Renal cortex interstitium (tissue), 11 donors: ENCODE results near the gene C22orf15. TPM values are rescaled to one million over a fixed set of nuclear protein-coding genes. Genes with fewer than 3 reads are reported as not detected.

Experiments
- DNase-seq, 11 donors: peaks; one replicate each; pipeline ENCODE4 v3.0.0-alpha.2; 2013; ENCODE audit warnings: low read depth in 9 of 11, low spot score in 4 of 11; ENCODE audit errors: extremely low read depth in 1 of 11
- polyA plus RNA-seq, 3 donors: library from polyadenylated mRNA; unstranded; fragments of 120-200 nt; gene quantifications; one replicate each; pipeline ENCODE4 v1.2.1, GENCODE V29; 2013; ENCODE audit not compliant: insufficient read length in 3 of 3

The C22orf15 gene
- polyA plus RNA-seq, 3 donors = 2.4 to 3.5 (median 3.2) TPM

DNA sequence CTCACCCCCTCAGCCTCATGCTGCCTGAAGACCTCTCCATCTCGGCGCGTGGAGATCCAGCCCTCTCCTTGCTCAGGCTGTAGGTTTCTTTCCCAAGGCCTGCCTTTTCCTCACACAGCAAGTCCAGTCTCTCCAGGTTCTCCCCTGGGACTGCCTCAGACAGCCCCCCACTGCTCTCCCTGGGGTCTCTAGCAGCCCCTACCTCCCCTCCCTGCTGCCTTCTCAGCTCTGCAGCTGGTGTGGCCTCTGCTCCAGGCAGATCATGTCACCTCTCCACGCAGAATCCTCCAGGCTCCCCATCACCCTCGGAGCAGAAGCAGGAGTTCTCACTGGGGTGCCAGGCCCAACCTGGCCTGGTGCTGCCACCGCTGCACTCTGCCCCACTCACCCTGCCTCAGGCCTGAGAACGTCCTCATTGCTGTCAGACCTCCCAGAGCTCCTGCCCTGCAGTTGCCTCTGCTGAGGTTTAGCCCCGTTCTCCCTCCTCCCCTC lies 39.1 kb downstream of the C22orf15 start:
- no peak for DNase-seq

DNA sequence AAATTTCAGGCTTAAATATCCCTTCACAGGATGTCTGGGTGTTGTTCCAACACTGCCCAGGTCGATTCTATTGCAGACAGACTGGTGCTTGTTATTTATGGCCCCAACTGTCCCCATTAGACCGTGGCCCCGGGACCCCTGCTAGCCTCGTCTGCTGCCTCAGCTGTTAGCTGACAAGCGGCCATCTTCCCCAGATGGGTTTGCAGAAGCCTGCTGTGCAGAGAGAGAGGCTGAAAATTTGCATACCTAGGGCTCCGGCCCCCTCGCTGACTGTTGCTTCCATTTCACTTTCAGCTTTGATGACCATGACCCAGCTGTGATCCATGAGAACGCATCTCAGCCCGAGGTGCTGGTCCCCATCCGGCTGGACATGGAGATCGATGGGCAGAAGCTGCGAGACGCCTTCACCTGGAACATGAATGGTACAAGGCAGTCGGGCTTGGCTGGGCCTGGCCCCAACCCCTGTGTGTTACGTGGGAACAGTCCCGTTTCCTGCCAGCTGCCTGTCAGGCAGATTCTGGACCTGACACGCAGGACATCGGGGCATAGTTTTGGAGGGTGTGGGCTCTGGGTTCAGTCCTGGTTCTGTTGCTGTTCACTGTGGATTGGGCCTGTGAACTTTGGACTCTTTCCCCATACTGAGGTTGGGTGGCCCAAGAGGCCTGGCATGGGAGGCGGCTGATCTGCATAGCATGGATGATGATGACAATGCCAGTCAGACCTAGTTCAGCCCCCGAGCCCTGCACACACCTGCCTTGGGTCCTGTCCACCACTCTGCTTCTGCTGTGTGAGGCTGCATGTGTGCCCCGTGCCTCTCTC lies 40.4 kb downstream of the C22orf15 start:
- DNase-seq = no peak

DNA sequence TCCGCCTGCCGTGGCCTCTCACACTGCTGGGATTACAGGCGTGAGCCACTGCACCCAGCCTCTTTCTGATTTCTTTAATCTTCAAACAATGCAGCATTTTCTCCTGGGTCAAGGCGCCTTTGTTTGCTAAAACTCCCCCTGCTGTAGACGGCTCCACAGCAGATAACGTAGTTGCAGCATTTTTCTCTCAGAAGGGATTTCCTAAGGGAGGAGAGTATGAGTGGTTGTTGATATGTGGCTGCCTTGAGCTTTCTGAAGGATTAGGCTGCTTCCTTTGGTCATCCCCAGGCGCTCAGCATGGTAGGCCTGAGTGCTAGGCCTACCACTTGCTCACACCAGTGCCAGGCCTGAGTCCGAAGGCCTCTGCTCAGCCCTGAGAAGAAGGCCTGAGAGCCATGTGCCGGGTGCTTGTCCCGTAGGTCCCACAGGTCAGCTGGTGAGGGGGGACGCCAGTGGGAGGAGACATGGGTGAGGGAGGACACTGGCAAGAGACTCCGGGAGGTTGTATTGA lies 42.0 kb downstream of the C22orf15 start:
- no peak for DNase-seq

DNA sequence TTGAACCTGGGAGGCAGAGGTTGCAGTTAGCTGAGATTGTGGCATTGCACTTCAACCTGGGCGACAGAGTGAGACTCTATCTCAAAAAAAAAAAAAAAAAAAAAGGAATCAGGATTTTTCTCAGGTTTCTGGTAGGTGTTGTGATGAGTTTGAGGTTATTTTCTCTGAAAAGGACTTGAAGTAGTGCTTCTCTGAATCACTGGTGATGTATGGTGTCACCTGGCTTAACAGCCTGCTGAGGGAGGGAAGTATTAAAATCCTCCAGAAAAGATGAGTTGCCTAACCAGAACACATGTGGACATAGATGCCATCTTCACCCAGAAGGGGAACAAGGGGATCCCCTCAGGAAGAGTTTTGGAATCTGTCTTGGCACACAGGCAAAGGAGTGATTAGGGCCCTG lies 44.0 kb downstream of the C22orf15 start:
- no peak for DNase-seq

DNA sequence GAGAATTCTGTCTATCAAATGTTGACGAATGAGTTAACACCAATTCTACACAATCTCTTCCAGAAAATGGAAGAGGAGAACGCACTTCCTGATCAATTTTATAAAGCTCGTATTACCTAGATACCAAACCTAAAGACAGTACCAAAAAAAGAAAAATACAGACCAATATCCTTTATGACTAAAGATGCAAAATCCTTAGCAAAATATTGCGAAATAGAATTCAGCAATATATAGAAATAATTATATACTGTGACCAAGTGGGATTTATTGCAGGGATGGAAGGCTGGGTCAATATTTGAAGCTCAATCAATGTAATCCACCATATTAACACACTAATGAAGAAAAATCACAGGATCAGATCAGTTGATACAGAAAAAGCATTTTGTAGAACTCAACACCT lies 49.6 kb downstream of the C22orf15 start:
- no peak for DNase-seq

Other genes with a start within 250 kb of the C22orf15 start
- 1 to 10 TPM in 1 of 3 donors, under 1 TPM in 2; 0.28 to 1.9 (median 0.88) TPM for gene IGLL1, start 182.7 kb upstream of the C22orf15 start, polyA plus RNA-seq
- 1 to 10 TPM; 1.9 to 3.3 (median 2.9) TPM for gene DRICH1, start 130.7 kb upstream of the C22orf15 start, polyA plus RNA-seq
- 1 to 10 TPM; 2.3 to 6.7 (median 2.8) TPM for gene RGL4, start 72.0 kb upstream of the C22orf15 start, polyA plus RNA-seq
- gene ZNF70, start 11.9 kb upstream of the C22orf15 start, polyA plus RNA-seq = 1 to 10 TPM; 5.9 to 7.6 (median 5.9) TPM
- gene VPREB3, start 8.6 kb upstream of the C22orf15 start, polyA plus RNA-seq = 1 to 10 TPM in 1 of 3 donors, under 1 TPM in 2; 0.50 to 1.2 (median 0.96) TPM
- 100 to 1,000 TPM in 1 of 3 donors, 10 to 100 TPM in 2; 62.2 to 122 (median 98.4) TPM for gene CHCHD10, start 5.0 kb downstream of the C22orf15 start, polyA plus RNA-seq
- 10 to 100 TPM; 16.8 to 21.6 (median 20.2) TPM for gene MMP11, start 9.9 kb downstream of the C22orf15 start, polyA plus RNA-seq
- 100 to 1,000 TPM; 158 to 212 (median 202) TPM for gene SMARCB1, start 24.0 kb downstream of the C22orf15 start, polyA plus RNA-seq
- gene DERL3, start 76.0 kb downstream of the C22orf15 start, polyA plus RNA-seq = 1 to 10 TPM; 3.8 to 6.4 (median 6.0) TPM
- 10 to 100 TPM; 28.2 to 53.7 (median 31.6) TPM for gene SLC2A11, start 94.9 kb downstream of the C22orf15 start, polyA plus RNA-seq
- gene MIF, start 131.4 kb downstream of the C22orf15 start, polyA plus RNA-seq = 100 to 1,000 TPM; 170 to 335 (median 300) TPM
- 10 to 100 TPM; 13.0 to 16.1 (median 13.1) TPM for gene GSTT2B, start 198.2 kb downstream of the C22orf15 start, polyA plus RNA-seq
- 1 to 10 TPM; 7.6 to 9.7 (median 8.0) TPM for gene DDTL, start 203.9 kb downstream of the C22orf15 start, polyA plus RNA-seq
- 10 to 100 TPM; 73.3 to 91.4 (median 85.5) TPM for gene DDT, start 211.5 kb downstream of the C22orf15 start, polyA plus RNA-seq
- 1 to 10 TPM in 2 of 3 donors, not detected in 1; 1.8 to 2.5 TPM for gene GSTT2, start 217.1 kb downstream of the C22orf15 start, polyA plus RNA-seq
- not detected for gene GSTT4, start 242.5 kb downstream of the C22orf15 start, polyA plus RNA-seq
- gene CABIN1, start 248.3 kb downstream of the C22orf15 start, polyA plus RNA-seq = 10 to 100 TPM; 45.2 to 62.5 (median 57.2) TPM